RPMI7951 (cell line): ENCODE measurements around the gene GLP1R. TPM values are rescaled to one million over a fixed set of nuclear protein-coding genes. Genes with fewer than 3 reads are reported as not detected.

Source experiments
- DNase-seq: peaks from one replicate; pipeline ENCODE4 v3.0.0-alpha.2; 2012; ENCODE audit warnings: low read depth
- total RNA-seq: library from RNA; depleted of rRNA; stranded (reverse); fragments of >200 nt; shearing (Covaris generic); gene quantifications from 2 replicates; pipeline ENCODE4 v1.2.3, GENCODE V29; 2014; rRNA removed

Gene GLP1R
- total RNA-seq, result not detected in 2 replicates

DNA sequence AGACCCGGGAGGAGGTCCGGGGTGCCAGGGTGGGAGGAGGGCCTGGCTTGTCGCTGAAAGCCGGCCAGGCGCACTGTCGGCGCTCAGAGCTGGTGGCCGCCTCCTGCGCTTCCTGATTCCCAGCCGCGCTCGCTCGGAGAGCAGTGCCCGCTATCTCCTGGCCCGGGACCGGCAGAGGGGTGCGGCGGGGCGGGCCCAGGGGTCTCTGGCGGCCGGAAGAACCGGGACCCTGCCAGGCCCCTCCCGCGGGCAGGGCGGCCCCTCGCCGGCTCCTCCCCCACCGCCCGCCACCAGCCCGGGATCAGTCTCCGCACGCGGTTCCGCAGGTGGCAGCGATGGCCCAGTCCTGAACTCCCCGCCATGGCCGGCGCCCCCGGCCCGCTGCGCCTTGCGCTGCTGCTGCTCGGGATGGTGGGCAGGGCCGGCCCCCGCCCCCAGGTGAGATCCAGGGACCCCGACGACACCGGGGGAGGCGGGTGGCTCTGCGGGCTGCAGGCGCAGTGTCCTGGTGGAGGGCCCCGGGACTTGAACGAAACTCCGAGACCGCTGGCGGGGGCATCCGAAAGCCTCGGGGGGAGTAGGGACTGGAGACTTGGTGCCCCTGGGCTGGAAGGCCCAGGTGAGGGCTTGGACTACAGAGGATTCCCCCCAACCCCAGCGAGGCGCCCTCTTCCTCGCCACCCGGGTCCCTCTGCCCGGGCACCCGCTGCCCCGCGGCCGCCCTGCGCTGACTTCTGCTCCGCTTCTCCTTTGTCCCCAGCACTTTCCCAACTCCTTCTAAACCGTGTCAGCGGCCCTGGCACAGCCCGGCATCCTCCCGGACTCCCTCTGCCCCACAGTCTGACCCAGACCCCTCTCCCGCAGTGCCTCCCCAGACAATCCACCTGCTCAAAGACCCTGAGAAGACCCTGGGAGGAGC is at the start of gene GLP1R:
Gene GLP1R, plus strand, starts transcription at position 301 of the 919 bp plus-strand sequence. Its CDS starts 60 bp downstream, at position 361.
- no peak for DNase-seq

DNA sequence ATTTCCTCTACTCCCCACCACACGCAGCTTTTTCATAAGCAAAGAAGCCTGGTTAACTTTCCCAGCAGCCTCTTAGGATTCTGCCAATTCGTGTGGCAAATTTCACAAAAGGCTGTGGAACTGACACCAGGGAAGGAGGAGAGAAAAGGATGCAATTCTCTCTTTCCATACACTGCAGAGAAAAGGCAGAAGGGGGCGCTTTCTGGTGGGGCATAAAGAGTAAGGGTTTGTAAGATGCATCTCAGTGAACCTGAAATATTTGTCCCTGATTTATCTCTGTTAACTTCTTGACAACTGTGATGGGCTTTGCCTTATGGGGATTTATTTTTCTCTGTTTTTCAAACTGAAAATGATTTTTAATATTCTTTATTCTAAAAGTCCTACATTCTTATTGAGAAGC is 45.5 kb upstream of the GLP1R start:
- no peak for DNase-seq

DNA sequence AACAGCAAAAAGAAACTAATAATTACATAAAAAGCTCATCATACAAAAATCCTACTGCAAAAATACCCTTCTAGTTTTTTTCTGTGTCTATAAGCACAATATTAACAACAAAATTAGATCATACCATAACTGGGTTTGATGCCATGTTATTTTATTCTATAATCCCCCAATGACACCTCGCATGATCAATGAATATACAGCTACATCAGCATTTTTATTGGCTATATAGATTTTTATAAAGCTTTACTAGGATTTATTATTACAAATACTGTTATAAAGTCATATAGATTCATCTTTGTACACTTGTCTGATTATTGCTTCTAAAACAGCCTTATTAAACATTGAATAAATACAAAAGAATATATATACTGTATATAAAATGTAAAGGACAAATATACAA is 45.1 kb upstream of the GLP1R start:
- no peak for DNase-seq

DNA sequence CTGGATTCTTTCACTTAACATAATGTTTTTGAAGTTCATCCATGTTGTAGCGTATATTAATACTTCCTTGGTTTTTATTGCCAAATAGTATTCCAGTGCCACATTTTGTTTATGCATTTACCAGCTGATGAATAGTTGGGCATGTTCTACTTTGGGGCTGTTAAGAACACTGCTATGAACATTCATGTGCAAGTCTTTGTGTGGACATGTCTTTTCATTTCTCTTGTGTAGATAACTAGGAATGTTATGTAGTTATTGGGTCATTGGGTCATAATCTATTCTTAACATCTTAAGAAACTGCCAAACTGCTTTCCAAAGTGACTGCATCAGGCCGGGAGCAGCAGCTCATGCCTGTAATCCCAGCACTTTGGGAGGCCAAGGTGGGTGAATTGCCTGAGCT is 43.8 kb upstream of the GLP1R start:
- no peak for DNase-seq

DNA sequence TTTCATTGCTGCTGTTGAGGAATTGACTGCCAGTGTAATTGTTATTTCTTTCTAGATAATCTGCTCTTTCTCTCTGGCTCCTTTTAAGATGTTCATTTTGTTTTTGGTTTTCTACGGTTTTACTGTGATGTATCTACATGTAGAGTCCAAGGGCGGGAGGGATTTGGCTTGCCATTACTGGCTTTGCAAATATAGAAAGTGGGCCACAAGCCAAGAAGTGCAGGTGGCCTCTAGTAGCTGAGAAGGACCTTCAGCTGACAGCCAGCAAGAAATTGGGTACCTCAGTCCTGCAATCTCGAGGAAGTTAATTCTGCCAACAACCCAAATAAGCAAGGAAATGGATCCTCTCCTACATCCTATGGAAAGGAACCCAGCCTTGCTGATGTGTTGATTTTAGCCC is 42.8 kb upstream of the GLP1R start:
- DNase-seq, result no peak

DNA sequence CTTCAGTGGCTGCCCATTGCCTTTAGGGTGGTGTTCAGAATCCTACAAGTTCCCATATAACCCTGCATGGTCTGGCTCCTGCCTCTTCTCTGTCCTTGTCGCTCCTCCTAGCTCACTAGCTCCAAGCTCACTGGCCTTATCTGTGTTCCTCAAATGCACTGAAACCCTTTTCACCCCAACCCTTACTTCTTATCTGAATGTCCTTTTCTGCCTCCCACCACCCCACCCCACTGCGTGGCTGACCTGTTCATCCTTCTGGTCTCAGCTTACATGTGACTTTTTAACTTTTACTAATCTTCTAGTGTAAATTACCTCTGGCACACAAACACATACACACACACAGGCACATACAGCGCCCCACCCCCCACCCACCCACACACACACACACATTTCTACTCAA is 41.0 kb upstream of the GLP1R start:
- DNase-seq, result no peak

DNA sequence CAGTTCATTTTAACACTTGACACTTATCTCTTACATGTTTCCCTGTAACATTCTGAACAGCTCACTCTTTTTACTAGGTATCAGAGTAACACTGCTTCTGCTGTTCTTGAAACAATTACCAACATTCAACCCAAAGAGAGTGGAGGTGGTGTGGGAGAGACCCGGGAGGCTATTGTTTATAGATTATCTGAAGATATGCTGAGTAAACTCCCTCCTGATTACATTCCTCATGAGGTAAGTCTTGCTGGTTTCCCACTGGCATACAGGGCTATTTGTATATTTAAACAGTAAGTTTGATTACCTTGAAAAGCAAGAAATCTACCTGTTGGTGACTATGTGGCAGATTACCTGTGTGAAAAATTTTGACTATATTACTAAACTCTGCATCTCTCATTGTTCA is 39.8 kb upstream of the GLP1R start:
- no peak for DNase-seq

DNA sequence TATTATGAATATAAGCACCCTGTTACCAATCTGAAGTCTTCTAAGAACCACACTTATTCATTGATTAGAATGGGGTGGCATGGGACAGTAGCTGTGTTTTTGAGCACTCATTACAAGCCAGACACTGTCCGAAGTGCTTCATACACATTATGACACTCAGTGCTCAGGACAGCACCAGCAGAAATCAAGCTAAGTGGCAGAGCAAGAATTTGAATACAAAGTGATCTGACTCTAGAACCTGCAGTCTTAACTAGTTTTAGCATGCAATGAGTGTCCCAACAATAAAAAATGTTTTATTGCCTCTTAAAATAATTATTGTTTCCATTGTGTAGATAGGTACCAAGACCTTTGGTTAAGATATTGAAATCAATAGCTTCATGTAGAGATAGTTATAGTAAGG is 39.1 kb upstream of the GLP1R start:
- no peak for DNase-seq

DNA sequence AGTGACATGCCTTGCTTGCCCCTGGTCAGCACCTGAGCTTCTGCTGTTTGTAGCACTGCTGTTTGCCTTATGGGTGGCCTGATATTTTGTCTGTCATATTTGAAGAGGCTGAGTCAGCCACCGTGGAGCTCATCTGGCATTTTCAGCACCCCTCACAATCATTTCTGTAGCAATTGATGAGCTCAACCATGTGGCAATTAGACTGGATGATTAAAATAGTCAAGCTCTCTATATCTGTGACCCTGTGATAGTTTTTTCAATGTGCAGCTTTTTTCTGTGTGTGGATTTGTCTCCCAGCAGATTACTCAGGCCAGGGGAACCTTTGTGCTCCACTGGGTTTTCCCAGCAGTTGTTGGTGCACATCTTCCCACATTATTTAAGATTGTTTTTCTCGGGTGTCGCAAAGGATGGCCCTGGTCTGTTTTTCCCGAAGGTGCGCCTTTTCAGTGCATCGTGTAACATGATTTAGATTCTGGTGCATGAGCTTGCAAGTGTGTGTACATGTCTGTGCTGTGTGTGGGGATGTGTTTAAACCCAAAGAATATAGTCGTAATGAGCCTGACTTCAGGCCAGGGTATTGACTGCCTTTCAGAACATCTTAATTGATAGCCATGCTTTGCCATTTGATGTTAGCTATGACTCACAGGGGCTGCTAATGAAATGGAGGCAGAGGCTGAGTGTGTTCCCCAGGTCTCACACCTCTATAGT is 31.6 kb upstream of the GLP1R start:
- no peak for DNase-seq

DNA sequence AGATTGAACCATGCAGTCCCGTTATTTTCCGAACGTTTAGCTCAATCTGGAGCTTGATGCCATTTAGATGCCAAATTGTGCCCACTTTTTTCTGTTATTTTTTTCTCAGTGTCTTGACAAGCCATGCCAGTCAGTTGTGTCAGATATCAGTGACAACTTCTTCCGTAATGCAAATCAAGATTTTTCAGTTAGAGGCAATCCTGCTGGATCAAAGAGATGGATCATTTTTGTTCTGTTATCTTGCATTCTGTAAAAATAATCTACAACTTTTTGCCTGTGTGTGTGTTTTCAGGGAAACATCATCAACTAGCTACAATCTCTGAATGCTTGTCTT is 31.1 kb upstream of the GLP1R start:
- DNase-seq, result no peak

DNA sequence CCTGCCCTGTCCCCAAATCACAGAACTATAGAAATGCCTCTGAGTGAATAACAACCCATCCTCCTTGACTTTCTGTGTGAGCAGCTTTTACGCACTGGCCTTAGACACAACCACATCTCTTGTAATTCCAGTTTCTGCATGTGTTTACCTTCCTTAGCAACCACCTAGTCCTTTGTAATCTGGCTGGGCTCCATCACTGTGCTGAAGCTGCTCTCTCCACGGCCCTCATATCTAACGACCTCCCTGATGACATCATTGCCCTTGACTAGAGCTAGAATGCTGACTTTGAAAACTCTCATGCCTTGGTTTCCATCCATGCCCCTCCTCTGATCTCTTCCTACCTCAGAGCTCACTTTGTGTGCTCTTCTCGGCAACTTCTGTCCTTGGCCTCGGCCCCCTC is 30.5 kb upstream of the GLP1R start:
- DNase-seq, result no peak

DNA sequence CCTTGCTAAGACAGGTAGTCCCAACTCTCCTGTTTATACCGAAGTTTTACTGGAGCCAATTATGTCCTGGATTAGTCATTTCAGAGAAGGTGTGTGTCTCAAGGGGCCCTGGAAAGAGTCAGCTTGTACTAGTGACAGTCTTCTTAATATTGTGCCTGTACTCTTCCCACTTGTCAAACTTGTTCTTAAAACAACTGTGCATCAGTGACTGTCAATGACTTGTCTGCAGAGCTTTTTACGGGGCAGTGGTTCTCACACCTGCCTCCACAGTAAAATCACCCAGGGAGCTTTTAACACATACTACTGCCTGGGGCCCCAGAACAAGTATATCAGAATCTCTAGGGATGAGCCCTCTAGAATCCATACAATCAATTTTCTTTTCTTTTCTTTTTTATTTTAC is 28.4 kb upstream of the GLP1R start:
- DNase-seq, result no peak

DNA sequence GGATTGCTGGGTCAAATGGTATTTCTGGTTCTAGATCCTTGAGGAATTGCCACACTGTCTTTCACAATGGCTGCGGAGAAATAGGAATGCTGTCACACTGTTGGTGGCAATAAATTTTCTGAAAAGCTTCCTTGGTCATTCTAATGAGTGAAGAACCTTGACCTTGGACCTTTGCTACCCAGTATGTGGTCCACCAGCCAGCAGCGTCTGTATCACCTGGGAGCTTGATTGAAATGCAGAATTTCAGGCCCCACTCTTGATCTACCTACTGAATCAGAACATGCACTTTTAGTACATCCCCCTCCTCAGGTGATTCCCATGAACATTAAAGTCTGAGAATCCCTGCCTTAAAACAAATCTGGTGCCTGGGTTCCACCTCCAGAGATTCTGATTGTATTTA is 27.5 kb upstream of the GLP1R start:
- no peak for DNase-seq

DNA sequence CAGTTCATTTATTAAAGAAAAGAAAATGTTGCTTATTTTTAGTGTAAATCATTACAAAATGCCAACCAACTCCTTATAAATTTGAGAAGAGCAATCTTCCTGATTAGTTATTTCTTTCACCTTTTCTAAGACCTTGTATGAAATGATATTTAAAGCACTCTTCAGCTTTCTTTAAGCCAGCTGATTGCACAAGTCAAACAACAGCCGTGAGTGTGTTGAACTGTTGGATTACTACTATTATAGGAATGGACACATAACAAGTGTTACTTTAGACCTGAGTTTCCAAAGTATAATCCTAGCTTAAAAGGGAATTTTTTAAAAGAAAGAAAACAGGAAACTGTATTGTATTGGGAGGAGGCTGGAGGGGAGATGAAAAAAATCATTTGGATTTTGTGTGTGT is 26.8 kb upstream of the GLP1R start:
- DNase-seq, result no peak

DNA sequence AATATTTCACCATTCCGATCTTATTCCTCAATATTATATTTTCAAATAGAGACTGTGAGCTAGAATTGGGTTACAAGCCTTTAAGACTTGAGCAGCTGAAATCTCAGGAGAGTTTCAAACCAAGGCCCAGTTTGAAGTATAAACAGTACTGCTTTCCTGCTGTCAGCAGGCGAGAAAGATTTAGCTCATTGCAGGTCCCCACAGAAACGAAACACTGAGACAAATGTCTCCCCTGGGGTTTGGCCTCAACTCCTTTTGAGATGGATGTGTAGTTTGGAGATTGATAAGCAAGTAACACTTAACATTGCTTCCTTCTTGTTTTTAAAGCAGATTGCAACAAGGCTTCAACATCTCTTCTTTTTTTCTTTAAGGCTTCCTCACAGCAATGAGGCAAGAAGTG is 22.4 kb upstream of the GLP1R start:
- no peak for DNase-seq

DNA sequence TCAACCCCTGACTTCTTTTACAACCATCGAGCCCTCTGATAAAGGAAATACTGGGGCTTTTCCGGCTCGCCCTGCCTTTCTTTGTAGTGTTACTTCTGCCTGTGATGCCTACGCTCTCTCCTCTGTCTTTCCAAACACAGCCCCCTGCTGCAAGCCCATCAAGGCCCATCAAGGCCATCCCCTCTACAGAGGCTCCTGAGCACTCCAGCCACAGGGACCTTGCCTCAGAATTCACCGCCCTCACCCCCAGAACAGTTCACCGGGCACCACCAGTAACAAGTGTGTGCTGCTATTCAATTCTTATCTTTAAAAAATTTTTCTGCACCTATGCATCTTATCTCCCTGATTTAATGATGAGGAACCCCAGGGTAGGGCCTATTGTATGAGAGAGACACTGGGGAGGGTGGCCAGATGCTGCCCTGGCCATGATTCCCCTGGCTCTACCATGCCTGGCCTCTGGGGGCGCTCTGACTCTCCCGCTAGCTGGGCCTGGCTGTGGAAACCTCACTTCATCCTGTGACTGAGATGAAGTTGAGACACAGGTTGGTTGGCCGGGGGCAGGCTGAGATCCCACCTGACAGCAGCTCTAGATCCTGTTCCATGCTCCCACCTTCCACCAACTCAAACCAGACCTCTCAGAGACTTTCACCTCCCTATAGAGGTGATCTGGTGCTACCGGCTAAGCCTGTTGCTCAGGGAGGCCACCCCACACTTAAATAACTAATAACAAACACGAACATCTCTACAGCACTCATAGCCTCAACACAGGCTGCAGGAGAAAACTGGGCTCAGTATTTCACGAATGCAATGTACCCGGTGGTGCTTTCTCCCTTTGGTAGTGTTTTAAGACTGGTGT is 19.2 kb upstream of the GLP1R start:
- DNase-seq, result peak; percentile 6

DNA sequence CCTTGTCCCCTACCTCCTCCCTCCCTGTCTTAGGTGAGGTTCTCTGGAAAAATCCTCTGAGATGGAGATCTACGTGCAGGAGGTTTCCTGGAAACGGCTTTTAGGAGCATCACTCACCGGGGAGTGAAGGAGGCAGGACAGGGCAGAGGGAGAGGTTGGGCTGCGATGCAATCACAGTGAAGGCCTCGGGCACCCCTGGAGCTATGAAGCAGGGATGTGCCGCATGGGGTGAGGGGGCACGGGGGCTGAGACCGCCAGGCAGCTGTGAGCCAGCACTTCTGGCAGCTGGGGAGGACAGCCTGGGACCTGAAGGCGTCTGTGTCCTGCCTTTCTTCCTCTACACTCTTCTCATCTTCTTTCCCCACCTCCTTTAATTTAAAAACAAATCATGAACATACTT is 12.9 kb upstream of the GLP1R start:
- no peak for DNase-seq

DNA sequence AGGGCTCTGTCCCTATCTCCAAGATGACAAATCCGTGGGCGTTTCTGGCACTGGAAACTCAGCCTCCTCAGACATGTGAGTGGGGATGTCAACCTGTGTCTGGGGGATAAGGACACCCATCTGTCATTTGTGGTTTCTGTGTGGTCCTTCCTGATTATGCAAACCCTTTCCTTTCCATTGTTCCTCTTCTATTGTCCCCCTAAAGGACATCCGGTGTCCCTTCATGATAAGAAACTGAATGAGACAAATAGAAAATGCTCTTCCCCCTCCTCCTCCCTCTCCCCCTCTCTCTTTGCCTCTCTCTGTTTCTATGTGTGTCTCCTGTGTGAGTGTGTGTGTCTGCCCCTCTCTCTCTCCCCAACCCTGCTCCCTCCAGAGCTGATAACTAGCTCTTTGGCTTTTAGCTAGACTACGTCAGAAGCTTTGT is 11.5 kb upstream of the GLP1R start:
- no peak for DNase-seq

DNA sequence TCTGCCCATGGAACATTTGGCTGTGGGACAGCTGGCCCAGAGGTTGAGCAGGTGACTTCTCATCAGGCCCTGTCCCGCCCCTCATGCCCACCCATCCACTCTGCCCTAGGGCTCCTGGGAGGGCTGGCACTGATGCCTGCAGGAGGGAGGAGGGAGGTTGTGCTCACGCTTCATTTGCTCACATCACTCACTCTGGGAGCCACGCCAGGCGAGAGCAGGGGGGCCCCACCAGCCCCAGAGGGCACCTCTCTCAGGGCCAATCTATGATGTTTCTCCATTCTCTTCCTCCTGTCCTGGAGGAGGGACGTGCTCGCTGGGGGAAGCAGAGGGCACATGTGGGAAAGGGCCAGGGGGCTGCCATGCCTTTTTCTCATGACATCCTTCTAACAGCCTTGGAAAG is 10.9 kb upstream of the GLP1R start:
- DNase-seq, result peak; percentile 3

DNA sequence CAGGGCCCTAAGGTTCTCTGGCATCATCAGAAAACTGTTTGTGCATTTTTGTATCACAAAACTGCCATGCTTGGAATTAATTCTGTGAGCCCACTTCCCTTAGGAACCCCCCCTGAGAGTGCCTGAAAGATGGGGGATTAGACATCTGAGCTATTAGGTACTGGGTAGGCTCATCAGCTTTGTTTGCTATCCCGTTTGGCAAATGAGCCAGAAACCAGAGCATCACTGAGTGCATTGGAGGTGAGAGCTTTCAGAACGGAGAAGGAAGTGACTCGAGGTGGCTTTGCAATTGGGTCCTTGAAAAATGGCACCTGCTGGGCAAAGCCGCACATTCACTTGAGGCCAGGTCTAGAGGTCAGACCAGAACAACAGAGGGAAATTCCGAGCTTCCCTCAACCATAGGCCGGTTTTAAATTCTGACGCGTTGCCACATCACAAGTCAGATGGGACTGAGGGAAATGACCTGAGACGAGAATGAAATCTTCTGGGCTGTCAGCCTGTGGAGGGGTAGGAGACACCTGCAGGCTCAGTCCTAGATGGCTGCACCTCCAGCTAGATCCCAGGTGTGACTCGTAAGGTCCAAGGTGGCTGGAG is 8.4 kb upstream of the GLP1R start:
- no peak for DNase-seq

DNA sequence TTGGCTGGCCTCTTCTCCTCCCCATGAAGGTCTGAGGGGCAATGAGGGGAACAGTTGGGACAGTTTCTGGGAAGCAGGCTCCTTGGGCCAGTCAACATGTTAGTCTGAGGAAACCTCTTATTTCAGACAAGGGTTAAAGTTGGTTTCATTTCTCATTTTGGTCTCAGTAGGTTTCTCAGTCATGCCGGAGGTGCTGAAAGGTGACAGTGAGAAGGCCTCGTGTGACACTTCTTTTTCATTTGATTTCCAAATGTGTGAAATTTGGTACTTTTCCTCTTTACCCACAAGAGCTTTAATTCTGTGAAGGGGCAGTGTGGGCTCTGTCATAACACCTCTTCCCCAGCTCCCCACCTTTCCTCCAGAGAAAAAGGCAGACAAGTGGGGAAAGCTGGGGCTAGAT is 7.5 kb upstream of the GLP1R start:
- DNase-seq, result no peak

DNA sequence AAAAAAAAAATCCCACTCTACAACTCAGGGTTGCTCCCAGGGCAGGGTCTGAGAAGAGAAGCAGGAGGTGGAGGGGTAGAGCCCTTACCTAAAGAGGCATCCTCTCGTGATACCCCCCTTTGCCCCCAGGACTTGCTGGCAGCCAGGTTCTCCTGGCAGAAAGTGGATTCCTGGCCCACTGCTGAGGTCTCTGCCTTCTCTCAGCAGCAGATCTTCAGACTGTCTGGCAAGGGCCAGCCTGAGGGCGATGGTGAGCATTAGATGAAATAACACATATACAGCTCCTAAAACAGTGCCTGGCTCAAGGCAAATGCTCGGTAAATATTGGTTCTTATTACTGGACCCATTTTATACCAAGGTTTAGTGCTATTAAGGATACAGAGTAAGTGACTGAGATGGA is 4.8 kb upstream of the GLP1R start:
- no peak for DNase-seq
